GM19438 (cell line): ENCODE measurements around the gene TRIM69.
"Not testable (repeated sequence)": the region's sequence is repeated elsewhere in the genome, so short reads cannot be mapped to it uniquely, and the experiment has no call there.

Experiments used
- ATAC-seq: cut with Tn5 transposase; IDR thresholded peaks from one replicate; pipeline ENCODE4 v1.9.1; 2021; ENCODE audit warnings: low read depth; ENCODE audit not compliant: unreplicated experiment

Gene TRIM69, protein sequence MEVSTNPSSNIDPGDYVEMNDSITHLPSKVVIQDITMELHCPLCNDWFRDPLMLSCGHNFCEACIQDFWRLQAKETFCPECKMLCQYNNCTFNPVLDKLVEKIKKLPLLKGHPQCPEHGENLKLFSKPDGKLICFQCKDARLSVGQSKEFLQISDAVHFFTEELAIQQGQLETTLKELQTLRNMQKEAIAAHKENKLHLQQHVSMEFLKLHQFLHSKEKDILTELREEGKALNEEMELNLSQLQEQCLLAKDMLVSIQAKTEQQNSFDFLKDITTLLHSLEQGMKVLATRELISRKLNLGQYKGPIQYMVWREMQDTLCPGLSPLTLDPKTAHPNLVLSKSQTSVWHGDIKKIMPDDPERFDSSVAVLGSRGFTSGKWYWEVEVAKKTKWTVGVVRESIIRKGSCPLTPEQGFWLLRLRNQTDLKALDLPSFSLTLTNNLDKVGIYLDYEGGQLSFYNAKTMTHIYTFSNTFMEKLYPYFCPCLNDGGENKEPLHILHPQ

DNA sequence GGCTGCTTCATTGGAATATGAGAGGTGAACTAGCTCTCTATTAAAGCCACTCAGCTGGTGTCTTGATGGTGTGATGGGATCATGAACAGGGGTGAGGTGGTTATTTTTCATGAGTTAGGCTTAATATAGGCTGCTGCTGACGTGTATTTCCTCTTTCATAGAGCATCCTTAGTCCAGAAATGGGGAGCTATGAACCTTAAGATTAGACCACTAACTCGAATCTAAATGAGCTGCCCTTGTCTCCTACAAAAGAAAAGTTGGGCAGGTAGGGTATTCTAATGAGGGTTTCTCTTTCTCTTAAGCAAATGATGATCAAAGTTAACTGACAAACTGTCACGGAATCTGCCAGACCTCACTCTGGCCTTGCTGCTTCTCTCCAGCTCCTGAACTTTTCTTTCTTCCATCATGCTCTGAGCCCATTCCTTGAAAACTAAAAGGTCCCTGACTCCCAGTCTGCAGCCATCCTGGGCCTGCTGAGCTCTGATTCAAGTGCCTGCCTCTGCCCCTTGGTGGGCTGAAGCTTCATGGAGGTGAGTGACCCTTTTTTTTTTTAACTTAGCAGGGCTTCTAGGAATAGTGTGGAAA is at the start of gene TRIM69:
Gene TRIM69, plus strand, starts transcription at position 348 of the 585 bp plus-strand sequence. Its CDS starts 177 bp downstream, at position 525.
- ATAC-seq: no peak

DNA sequence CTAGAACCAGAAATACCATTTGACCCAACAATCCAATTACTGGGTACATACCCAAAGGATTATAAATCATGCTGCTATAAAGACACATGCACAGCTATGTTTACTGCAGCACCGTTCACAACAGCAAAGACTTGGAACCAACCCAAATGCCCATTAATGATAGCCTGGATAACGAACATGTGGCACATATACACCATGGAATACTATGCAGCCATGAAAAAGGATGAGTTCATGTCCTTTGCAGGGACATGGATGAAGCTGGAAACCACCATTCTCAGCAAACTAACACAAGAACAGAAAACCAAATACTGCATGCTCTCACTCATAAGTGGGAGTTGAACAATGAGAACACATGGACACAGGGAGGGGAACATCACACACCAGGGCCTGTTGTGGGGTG is 47.0 kb upstream of the TRIM69 start:
- not testable (repeated sequence) for ATAC-seq

DNA sequence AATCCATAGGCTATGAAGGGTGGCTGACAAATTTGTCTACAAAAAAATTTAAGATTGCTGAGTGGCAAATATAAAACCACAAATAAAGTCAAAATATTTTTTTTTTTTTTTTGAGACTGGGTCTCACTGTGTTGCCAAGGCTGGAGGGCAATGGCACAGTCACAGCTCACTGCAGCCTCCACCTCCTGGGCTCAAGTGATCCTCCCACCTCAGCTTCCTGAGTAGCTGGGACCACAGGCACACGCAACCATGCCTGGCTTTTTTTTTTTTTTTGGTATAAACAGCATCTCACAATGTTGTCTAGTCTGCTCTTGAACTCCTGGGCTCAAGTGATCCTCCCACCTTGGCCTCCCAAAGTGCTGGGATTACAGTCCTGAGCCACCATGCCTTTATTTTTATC is 46.1 kb upstream of the TRIM69 start:
- ATAC-seq: not testable (repeated sequence)

DNA sequence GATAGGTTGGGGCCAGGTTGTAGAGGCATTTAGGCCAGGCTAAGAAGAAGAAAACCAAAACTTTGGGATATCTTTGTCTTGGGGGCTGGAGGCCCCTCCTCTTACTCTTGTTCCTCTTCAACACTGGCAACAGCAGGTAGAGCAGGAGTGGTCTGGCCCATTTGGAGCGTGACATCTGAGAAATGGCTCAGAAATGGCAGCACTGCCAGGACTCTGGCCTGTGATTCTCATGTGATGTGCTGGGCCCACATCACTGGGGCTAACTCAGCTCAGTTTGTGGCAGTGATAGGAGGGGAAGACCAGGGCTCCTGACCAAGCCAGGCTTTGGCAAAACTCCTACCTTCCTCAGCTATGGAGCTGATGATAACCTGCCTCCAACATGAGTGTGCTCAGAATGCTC is 43.7 kb upstream of the TRIM69 start:
- no peak for ATAC-seq

DNA sequence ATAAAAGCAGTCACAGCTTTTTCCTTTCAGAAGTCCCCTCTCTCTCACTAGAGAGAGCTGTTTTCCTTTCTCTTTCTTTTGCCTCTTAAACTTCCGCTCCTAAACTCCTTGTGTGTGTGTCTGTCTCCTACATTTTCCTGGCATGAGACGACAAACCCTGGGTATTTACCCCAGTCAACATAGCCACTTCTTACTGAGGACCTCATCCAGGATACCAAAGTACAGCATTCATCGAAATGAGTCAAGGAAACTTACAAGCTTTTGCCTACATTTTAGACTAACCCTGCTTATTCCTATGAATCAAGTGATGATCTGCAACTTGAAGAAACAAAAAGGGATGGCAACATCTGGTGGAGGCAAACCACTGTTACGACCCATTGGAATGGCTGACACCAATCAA is 41.9 kb upstream of the TRIM69 start:
- no peak for ATAC-seq

DNA sequence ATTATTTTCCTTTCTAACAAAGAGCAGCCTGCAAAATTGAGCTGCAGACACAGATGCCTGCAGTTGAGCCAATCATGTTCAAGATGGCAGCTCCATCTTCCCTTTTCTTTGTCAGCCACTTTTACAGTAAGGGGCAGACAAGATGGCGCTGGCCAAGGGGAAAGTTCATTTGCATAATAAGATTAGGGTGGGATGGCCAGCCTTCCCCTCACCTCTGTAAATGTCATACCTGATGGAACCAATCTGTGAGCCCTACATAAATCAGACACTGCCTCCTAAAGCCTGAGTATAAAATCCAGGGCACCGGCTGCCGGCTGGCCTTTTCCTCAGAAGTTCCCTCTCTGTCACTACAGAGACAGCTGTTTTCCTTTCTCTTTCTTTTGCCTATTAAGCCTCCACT is 41.0 kb upstream of the TRIM69 start:
- no peak for ATAC-seq

DNA sequence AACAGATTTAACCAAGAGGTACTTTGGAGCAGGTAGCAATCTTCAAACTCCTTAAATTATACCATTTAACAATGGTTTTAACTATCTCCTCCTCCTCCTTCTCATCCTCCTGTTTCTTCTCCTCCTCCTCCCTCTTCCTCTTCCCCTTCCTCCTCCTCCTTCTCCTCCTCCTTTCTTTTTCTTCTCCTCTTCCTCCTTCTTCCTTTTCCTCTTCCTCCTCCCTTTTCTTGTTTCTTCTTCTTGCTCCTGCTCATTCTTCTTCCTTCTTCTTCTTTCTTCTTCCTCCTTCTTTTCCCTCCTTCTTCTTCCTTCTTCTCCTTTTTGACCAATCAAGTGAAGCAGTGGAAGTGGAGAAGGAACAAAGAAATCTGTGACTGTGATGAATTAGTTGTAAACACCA is 39.3 kb upstream of the TRIM69 start:
- ATAC-seq: no peak

DNA sequence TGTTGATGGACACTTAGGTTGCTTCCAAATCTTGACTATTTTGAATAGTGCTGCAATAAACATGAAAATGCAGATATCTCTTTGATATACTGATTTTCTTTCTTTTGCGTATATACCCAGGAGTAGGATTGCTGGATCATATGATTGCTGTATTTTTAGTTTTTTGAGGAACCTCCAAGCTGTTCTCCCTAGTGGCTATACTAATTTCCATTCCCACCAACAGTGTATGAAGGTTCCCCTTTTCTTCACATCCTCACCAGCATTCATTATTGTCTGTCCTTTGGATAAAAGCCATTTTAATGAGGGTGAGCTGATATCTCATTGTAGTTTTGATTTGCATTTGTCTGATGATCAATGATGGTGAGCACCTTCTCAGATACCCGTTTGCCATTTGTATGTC is 37.7 kb upstream of the TRIM69 start:
- ATAC-seq: no peak

DNA sequence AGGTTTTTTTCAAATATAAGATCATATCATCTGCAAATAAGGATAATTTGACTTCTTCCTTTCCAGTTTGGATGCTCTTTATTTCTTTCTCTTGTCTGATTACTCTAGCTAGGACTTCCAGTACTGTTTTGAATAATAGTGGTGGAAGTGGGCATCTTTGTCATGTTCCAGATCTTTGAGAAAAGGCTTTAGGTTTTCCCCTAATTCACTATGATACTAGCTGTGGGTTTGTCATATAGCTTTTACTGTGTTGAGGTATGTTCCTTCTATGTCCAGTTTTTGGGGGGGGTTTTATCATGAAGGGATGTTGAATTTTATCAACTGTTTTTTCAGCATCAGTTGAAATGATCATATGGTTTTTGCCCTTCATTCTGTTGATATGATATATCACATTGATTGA is 35.7 kb upstream of the TRIM69 start:
- not testable (repeated sequence) for ATAC-seq

DNA sequence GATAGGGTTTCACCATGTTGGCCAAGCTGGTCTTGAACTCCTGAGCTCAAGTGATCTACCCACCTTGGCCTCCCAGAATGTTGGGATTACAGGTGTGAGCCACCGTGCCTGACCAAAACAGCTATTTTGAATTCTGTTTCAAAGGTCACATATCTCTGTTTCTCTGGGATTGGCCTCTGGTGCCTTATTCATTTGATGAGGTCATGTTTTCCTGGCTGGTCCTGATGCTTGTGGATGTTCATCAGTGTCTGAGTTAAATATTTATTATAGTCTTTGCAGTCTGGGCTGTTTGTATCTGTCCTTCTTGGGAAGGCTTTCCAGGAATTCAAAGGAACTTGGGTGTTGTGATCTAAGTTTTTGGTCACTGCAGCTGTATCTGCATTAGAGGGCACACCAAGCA is 30.3 kb upstream of the TRIM69 start:
- no peak for ATAC-seq

DNA sequence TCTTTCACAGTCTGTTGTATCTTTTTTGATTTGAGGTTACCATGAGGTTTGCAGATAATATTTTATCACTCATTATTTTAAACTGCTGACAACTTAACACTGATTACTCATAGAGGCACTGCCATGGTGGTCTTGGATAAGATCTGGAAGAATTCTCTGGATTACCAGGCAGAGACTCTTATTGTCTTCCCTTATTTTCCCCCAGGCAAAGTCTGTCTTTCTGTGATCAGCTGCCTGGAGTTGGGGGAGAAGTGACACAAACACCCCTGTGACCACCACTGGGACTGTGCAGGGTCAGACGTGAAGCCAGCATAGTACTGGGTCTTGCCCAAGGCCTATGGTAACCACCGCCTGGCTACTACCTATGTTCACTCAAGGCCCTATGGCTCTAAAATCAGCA is 29.9 kb upstream of the TRIM69 start:
- ATAC-seq: no peak

DNA sequence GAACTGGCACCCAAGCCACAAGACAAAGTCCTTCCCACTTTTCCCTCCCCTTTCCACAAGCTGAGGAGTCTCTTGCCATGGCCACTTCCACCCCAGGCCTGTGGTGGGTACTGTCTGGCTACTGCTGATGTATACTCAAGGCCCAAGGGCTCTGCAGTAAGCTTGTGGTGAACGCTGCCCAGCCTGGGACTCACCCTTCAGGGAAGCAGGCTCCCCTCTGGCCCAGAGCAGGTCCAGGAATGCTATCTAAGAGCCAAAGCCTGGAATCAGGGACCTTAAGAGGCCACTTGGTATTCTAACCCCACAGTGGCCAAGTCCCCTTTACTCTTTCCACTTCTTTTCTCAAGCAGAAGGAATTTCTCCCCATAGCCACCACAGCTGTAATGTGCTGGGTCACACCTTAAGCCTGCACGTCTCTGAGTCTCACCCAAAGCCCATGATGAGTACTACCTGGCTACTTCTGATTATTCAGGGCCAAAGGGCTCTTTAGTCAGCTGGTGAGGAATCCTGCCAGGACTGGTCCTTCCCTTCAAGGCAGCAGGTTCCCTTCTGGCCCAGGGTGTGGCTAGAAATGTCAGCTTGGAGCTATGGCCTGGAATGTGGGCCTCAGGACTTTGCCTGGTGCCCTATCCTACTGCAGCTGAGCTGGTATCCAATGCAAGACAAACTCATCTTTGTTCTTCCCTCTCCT is 29.2 kb upstream of the TRIM69 start:
- ATAC-seq: no peak

DNA sequence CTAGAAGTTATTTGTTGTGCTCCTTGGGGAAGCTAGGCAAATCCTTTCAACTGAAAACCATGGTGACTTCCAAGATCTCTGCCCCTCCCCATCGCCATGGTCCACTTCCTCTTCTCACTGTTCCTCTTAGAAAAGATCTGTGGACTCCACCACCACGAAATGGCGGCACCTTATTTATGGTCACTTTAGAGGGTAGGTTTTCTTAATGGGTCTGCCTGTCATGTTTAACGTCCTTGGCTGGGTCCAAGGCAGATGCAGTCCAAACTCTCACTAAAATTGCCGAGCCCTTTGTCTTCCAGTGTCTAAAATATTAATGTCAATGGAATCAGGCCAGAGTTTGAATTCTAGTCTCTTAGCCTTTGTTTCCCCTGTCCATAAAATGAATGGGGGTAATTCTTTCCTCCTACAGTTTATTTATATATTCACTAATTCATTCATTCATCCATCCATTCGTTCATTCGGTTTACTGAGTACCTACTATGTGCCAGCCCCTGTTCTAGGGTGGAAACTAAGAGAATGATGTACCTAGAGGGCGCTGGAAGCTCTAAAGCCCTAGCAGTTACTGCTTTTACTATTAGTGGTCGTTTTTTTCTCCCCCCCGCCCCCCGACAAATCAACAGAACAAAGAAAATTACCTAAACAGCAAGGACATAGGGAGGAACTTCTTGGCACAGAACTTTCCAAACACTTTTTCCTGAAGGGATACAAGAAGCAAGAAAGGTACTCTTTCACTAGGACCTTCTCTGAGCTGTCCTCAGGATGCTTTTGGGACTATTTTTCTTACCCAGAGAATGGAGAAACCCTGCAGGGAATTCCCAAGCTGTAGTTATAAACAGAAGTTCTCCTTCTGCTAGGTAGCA is 25.9 kb upstream of the TRIM69 start:
- ATAC-seq: peak; percentile 34

DNA sequence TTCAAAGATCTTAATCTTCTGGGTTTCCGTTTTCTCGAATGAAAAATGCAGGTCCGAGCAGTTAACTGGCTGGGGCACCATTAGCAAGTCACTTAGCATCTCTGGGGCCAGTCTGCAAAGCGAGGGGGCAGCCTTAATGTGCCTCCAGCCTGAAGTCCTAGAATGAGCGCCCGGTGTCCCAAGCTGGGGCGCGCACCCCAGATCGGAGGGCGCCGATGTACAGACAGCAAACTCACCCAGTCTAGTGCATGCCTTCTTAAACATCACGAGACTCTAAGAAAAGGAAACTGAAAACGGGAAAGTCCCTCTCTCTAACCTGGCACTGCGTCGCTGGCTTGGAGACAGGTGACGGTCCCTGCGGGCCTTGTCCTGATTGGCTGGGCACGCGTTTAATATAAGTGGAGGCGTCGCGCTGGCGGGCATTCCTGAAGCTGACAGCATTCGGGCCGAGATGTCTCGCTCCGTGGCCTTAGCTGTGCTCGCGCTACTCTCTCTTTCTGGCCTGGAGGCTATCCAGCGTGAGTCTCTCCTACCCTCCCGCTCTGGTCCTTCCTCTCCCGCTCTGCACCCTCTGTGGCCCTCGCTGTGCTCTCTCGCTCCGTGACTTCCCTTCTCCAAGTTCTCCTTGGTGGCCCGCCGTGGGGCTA is 25.1 kb upstream of the TRIM69 start, which contains the start of the genes B2M and PATL2:
Gene B2M, plus strand, starts transcription at position 422 of the 647 bp plus-strand sequence. Its CDS starts 30 bp downstream, at position 452.
Gene PATL2, minus strand, starts transcription at position 228 of the 647 bp plus-strand sequence. CDS start 34,833 bp downstream, outside the sequence.
- peak; percentile 75 for ATAC-seq

DNA sequence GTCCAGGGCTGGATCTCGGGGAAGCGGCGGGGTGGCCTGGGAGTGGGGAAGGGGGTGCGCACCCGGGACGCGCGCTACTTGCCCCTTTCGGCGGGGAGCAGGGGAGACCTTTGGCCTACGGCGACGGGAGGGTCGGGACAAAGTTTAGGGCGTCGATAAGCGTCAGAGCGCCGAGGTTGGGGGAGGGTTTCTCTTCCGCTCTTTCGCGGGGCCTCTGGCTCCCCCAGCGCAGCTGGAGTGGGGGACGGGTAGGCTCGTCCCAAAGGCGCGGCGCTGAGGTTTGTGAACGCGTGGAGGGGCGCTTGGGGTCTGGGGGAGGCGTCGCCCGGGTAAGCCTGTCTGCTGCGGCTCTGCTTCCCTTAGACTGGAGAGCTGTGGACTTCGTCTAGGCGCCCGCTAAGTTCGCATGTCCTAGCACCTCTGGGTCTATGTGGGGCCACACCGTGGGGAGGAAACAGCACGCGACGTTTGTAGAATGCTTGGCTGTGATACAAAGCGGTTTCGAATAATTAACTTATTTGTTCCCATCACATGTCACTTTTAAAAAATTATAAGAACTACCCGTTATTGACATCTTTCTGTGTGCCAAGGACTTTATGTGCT is 24.5 kb upstream of the TRIM69 start:
- peak; percentile 5 for ATAC-seq

DNA sequence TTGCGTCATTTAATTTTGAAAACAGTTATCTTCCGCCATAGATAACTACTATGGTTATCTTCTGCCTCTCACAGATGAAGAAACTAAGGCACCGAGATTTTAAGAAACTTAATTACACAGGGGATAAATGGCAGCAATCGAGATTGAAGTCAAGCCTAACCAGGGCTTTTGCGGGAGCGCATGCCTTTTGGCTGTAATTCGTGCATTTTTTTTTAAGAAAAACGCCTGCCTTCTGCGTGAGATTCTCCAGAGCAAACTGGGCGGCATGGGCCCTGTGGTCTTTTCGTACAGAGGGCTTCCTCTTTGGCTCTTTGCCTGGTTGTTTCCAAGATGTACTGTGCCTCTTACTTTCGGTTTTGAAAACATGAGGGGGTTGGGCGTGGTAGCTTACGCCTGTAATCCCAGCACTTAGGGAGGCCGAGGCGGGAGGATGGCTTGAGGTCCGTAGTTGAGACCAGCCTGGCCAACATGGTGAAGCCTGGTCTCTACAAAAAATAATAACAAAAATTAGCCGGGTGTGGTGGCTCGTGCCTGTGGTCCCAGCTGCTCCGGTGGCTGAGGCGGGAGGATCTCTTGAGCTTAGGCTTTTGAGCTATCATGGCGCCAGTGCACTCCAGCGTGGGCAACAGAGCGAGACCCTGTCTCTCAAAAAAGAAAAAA is 23.9 kb upstream of the TRIM69 start:
- ATAC-seq: no peak

DNA sequence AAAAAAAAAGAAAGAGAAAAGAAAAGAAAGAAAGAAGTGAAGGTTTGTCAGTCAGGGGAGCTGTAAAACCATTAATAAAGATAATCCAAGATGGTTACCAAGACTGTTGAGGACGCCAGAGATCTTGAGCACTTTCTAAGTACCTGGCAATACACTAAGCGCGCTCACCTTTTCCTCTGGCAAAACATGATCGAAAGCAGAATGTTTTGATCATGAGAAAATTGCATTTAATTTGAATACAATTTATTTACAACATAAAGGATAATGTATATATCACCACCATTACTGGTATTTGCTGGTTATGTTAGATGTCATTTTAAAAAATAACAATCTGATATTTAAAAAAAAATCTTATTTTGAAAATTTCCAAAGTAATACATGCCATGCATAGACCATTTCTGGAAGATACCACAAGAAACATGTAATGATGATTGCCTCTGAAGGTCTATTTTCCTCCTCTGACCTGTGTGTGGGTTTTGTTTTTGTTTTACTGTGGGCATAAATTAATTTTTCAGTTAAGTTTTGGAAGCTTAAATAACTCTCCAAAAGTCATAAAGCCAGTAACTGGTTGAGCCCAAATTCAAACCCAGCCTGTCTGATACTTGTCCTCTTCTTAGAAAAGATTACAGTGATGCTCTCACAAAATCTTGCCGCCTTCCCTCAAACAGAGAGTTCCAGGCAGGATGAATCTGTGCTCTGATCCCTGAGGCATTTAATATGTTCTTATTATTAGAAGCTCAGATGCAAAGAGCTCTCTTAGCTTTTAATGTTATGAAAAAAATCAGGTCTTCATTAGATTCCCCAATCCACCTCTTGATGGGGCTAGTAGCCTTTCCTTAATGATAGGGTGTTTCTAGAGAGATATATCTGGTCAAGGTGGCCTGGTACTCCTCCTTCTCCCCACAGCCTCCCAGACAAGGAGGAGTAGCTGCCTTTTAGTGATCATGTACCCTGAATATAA is 23.0 kb upstream of the TRIM69 start:
- no peak for ATAC-seq
